Fibroblast of villous mesenchyme (primary cell): ENCODE data around the gene ASPDH. TPM values are rescaled to one million over a fixed set of nuclear protein-coding genes. Genes with fewer than 3 reads are reported as not detected.

Experiments used
- DNase-seq: peaks from one replicate; pipeline ENCODE4 v3.0.0-alpha.2; 2010; ENCODE audit warnings: low read depth
- H3K4me3 ChIP-seq: 2 replicates; pipeline ENCODE4 v1.5.1; 2011; ENCODE audit warnings: low read depth, mild to moderate bottlenecking, low read length
- CTCF ChIP-seq: IDR thresholded peaks from 2 replicates; pipeline ENCODE4 v1.5.1; 2012; ENCODE audit warnings: low read depth, mild to moderate bottlenecking, low read length; ENCODE audit not compliant: insufficient read depth
- total RNA-seq: library from RNA; depleted of rRNA; stranded (reverse); fragments of >200 nt; gene quantifications from 2 replicates; pipeline ENCODE4 v1.2.3, GENCODE V29; 2012

ASPDH gene
- total RNA-seq, 1 donor: not detected

DNA sequence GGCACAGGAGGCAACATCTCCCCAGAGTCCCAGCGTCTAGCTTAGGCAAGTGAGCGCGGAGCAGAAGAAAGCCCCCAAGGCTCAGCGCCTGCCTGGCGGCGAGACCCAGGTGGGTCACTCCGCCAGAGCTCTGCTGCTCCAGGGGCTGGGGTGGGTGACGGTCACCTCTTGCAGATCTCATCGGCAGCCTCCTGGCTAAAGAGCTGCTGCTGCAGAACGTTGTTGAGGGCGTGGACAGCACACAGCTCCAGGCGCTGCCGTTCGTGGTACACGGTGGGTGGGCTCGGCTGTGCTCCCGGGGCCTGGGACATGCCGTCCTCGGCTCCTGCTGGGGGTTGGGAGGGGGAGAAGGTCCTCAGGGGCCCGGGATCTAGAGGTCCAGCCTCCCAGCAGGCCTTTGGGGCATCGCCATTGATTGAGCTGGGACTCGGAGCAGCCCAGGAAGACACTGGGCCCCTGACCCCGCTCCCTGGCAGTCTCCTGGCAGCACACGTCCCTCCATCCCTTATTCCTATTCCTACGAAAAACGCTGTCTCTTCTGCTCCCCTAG lies 3.5 kb downstream of the ASPDH start:
- peak; percentile 8 for DNase-seq
- TF ChIP-seq CTCF: no peak

DNA sequence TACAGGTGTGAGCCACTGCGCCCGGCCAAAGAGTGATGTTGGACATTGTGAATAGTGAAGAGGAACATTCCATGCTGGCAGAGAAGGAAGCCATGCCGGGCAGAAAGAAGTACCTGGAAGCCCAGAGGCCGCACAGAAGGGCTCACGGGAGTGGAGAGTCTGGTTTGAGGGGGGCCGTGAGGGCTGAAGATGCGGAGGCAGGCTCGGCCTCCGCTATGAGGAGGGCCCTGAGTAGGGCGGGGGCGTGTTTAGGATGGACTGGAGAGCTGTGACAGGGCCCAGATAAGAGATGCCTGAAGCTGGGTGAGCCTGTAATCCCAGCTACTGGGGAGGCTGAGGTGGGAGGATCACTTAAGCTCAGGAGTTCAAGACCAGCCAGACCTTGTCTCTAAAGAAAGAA lies 4.3 kb downstream of the ASPDH start:
- no peak for TF ChIP-seq CTCF
- no peak for DNase-seq
- no peak overlapping the region for H3K4me3 ChIP-seq

More for the DNA sequence above, 3.5 kb downstream of the ASPDH start:
- peak overlapping the region; percentile 95 for H3K4me3 ChIP-seq

GRCh38 chr19:50508843-50509190 lies 4.9 kb downstream of the ASPDH start:
- TF ChIP-seq CTCF: no peak
- DNase-seq: no peak
- no peak overlapping the region for H3K4me3 ChIP-seq

- no peak overlapping the region for H3K4me3 ChIP-seq
- DNase-seq: no peak
- TF ChIP-seq CTCF: no peak
These were observed 6.3 kb downstream of the ASPDH start for GRCh38 chr19:50507376-50507775.

GRCh38 chr19:50506700-50507099 lies 7.0 kb downstream of the ASPDH start:
- H3K4me3 ChIP-seq: no peak overlapping the region
- TF ChIP-seq CTCF: no peak
- no peak for DNase-seq

- no peak overlapping the region for H3K4me3 ChIP-seq
- no peak for DNase-seq
- no peak for TF ChIP-seq CTCF
These were observed 7.7 kb downstream of the ASPDH start for GRCh38 chr19:50505856-50506611.
